Right lobe of liver (tissue), 6 donors: Measurements from ENCODE around the gene HOMER1. TPM values are rescaled to one million over a fixed set of nuclear protein-coding genes. Genes with fewer than 3 reads are reported as not detected.

Experiments
- ATAC-seq, 4 donors: fragments of 200-7000 bp; cut with Tn5 transposase; one replicate each; pipeline ENCODE4 v1.9.1; 2020; ENCODE audit warnings: mild to moderate bottlenecking in 4 of 4, moderate library complexity in 4 of 4
- DNase-seq, 3 donors: peaks; one replicate each; pipeline ENCODE4 v3.0.0-alpha.2; 2020
- H3K27ac ChIP-seq, 3 donors: fragments of 200-600 bp; one replicate each; pipeline ENCODE4 v1.8.0; 2022
- H3K27me3 ChIP-seq, 2 donors: fragments of 200-600 bp; one replicate each; pipeline ENCODE4 v1.8.0; 2022
- H3K36me3 ChIP-seq, 4 donors: fragments of 200-600 bp; sonication (generic) in 1 of 4; one replicate each; pipeline versions ENCODE4 v1.5.1 to v1.8.0; 2017 to 2022; ENCODE audit warnings: control low read depth in 1 of 4
- H3K4me1 ChIP-seq, 4 donors: fragments of 200-600 bp; sonication (generic) in 1 of 4; one replicate each; pipeline versions ENCODE4 v1.5.1 to v1.8.0; 2017 to 2022; ENCODE audit warnings: control low read depth in 1 of 4
- H3K4me3 ChIP-seq, 3 donors: fragments of 200-600 bp; one replicate each; pipeline ENCODE4 v1.8.0; 2022
- H3K9me3 ChIP-seq, 4 donors: fragments of 200-600 bp; sonication (generic) in 1 of 4; one replicate each; pipeline versions ENCODE4 v1.5.1 to v1.8.0; 2017 to 2022; ENCODE audit warnings: control low read depth in 1 of 4
- POLR2A ChIP-seq: fragments of 450-650 bp; IDR thresholded peaks from one replicate; pipeline ENCODE4 v1.6.1; 2017; ENCODE audit warnings: antibody characterized with exemption, mild to moderate bottlenecking
- WGBS: methylation state at CpG from one replicate; pipeline ENCODE4 v1.1.6; 2018; ENCODE audit warnings: low coverage, low lambda C conversion rate; ENCODE audit not compliant: insufficient coverage; ENCODE audit errors: missing lambda C conversion rate; 5-methylcytosine and 5-hydroxymethylcytosine counted together
- intact Hi-C, 2 donors: fragments of 100-400 bp; cut with DNase I; formaldehyde crosslinking; loops; one replicate each; pipeline versions ENCODE4 v1.11.2 to v1.14.1; 2022
- total RNA-seq, 6 experiments: library from RNA; depleted of rRNA in 2 of 6; stranded (reverse); fragments of >200 nt in 2 of 6; fragmentation: NEBNext Ultra II Directional in 3 of 6; extraction: Animal tissue kit (Norgen Biotek cat#: 25700) in 3 of 6; gene quantifications; one replicate each; pipeline versions ENCODE4 v1.1.0 to v1.2.4, GENCODE V29; 2016 to 2023
- TF ChIP-seq, protein P1 (sequence below), 4 donors: fragments of 200-600 bp in 3 of 4; fragments of 450-650 bp in 1 of 4; IDR thresholded peaks; one replicate each; pipeline versions ENCODE4 v1.5.1 to v1.8.0; 2016 to 2022; ENCODE audit warnings: antibody characterized with exemption in 4 of 4, mild to moderate bottlenecking in 2 of 4
- donor health status: DM: no; HTN: yes; CAD: no.
- donor health status: DM: no; HTN: no; CAD: no.
- donor health status: DM: no; HTN: no; CAD: no.
- donor health status: DM: no; HTN: yes; CAD: no.
- donor health status: DM: no; HTN: yes; CAD: no.

The HOMER1 gene
- total RNA-seq, 6 experiments from 2014 or later = 0.26 to 1.7 (median 1.2) TPM

DNA sequence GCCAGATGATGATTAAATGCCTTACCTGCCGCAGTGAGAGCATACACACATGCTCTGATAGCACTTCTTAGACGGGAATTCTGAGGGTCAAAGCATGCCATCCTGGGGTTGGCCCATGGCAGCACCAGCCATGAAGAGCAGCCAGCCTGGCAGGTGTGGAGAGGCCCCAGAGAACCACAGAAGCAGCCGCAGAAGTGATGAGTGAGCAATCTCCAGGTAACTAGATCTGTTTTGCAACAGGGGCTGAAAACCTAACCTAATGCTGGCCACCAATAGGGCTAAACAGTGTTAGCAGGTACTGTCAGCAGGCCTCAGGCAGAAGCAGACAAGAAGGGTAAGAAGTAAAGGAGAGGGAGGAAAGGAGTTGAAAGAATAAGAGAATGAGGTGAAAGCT lies 33.5 kb upstream of the HOMER1 start:
- intact Hi-C loops = no loop called here
- H3K4me1 ChIP-seq = peaks cover 0 to 24% (median 8%) of the 10 kb centered on the region in 4 donors
- no peaks in the 10 kb centered on the region for H3K36me3 ChIP-seq
- DNase-seq = no peak
- H3K4me3 ChIP-seq = no peak overlapping the region
- peak overlapping the region in 2 of 3 donors; percentile 61 to 73 for H3K27ac ChIP-seq
- 73% methylated on average over 3 of the region's 3 CpGs for WGBS
- no peaks in the 10 kb centered on the region for H3K9me3 ChIP-seq
- TF ChIP-seq, protein P1, sequence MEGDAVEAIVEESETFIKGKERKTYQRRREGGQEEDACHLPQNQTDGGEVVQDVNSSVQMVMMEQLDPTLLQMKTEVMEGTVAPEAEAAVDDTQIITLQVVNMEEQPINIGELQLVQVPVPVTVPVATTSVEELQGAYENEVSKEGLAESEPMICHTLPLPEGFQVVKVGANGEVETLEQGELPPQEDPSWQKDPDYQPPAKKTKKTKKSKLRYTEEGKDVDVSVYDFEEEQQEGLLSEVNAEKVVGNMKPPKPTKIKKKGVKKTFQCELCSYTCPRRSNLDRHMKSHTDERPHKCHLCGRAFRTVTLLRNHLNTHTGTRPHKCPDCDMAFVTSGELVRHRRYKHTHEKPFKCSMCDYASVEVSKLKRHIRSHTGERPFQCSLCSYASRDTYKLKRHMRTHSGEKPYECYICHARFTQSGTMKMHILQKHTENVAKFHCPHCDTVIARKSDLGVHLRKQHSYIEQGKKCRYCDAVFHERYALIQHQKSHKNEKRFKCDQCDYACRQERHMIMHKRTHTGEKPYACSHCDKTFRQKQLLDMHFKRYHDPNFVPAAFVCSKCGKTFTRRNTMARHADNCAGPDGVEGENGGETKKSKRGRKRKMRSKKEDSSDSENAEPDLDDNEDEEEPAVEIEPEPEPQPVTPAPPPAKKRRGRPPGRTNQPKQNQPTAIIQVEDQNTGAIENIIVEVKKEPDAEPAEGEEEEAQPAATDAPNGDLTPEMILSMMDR (IDR thresholded peaks at IDR 0.05) = no peak
- no peak for TF ChIP-seq POLR2A
- no peaks in the 10 kb centered on the region for H3K27me3 ChIP-seq
- peak; percentile 30 to 72 (median 57) for ATAC-seq

DNA sequence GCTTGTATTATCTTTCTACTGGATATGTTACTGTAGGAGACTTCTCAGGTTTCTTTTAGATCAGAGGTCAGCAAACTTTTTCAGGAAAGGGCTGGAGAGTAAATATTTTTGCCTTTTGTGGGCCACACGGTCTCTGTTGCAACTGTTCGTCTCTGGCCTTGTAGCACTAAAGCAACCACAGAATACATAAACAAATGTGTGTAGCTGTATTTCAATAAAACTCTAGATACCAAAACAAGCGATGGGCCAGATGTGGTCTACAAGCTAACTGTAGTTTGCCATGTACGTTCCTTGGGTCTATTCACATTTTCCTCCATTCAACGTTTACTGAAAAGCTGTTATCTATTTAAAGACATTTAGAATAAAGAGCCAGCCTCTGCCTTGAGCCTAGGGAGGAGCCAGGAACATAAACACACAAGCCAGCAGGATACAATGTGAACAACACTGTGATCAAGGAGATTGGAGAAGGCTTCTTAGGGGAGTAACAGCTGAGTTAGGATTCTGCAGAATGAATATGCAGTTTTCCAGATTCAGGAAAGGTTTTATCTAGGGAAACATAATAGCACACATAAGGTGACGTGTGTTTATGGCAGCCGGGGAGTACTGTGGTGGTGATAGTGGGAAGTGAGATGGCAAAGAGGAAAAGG lies 33.0 kb upstream of the HOMER1 start:
- peak; percentile 81 to 90 (median 87) for ATAC-seq
- no peaks in the 10 kb centered on the region for H3K36me3 ChIP-seq
- intact Hi-C loops = no loop called here
- no peak overlapping the region for H3K4me3 ChIP-seq
- no peak for DNase-seq
- peaks cover 0 to 24% (median 8%) of the 10 kb centered on the region in 4 donors for H3K4me1 ChIP-seq
- H3K9me3 ChIP-seq = no peaks in the 10 kb centered on the region
- TF ChIP-seq POLR2A = no peak
- TF ChIP-seq, protein P1 (IDR thresholded peaks at IDR 0.05) = no peak
- no peaks in the 10 kb centered on the region for H3K27me3 ChIP-seq
- H3K27ac ChIP-seq = peak overlapping the region in 2 of 3 donors; percentile 61 to 73
- WGBS = 47% methylated on average over 7 of the region's 7 CpGs

DNA sequence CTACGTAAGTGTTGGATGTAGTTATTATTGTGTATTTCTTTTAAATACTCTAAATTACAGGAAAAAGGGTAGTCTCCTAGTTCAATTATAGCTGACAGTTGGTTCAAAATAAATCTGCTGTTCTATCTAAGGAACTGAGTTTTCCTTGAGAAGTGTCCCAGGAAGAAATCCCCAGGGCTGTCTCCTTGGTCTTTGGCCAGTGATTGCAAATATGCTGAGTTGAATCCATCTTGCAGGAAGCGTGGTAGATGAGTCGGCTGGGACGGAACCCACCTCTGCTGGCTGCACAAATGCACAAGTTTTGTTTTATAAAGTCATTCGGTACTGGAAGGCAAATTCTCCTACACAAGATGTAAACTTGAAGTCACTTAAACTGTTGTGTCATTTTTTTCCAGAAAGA lies 30.2 kb upstream of the HOMER1 start:
- intact Hi-C loops = no loop called here
- H3K4me1 ChIP-seq = peaks cover 0 to 24% (median 8%) of the 10 kb centered on the region in 4 donors
- DNase-seq (no peak), ATAC-seq (no peak)
- H3K4me3 ChIP-seq = no peak overlapping the region
- no peaks in the 10 kb centered on the region for H3K27me3 ChIP-seq
- H3K9me3 ChIP-seq = no peaks in the 10 kb centered on the region
- 72% methylated on average over 5 of the region's 5 CpGs for WGBS
- no peak overlapping the region for H3K27ac ChIP-seq
- no peak for TF ChIP-seq POLR2A
- no peaks in the 10 kb centered on the region for H3K36me3 ChIP-seq

DNA sequence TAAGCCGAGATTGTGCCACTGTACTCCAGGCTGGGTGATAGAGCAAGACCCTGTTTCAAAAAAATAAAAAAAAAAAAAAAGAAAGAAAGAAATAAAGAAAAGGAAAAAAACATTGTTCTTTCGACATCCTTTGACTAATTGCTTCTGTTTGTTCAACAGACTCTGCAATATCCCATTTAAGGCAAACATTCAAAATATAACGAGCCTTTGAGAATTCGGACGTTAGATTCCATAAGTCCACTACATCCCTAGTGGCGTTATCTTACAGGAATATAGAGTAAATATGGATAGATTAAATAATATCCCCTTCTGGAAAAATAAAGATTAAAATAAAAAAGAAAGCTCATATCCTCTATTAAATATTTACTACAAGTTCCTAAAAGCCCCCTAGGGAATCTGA lies 27.0 kb upstream of the HOMER1 start:
- Histone ChIP-seq H3K4me1 (peaks cover 0 to 13% (median 0%) of the 10 kb centered on the region in 4 donors), H3K27ac (no peak overlapping the region), H3K27me3 (no peaks in the 10 kb centered on the region), H3K9me3 (no peaks in the 10 kb centered on the region), H3K36me3 (no peaks in the 10 kb centered on the region), H3K4me3 (no peak overlapping the region)
- DNase-seq (no peak), ATAC-seq (no peak)
- TF ChIP-seq, protein P1 (IDR thresholded peaks at IDR 0.05) = no peak
- TF ChIP-seq POLR2A = no peak
- intact Hi-C loops = no loop called here
- 49% methylated on average over 6 of the region's 6 CpGs for WGBS

DNA sequence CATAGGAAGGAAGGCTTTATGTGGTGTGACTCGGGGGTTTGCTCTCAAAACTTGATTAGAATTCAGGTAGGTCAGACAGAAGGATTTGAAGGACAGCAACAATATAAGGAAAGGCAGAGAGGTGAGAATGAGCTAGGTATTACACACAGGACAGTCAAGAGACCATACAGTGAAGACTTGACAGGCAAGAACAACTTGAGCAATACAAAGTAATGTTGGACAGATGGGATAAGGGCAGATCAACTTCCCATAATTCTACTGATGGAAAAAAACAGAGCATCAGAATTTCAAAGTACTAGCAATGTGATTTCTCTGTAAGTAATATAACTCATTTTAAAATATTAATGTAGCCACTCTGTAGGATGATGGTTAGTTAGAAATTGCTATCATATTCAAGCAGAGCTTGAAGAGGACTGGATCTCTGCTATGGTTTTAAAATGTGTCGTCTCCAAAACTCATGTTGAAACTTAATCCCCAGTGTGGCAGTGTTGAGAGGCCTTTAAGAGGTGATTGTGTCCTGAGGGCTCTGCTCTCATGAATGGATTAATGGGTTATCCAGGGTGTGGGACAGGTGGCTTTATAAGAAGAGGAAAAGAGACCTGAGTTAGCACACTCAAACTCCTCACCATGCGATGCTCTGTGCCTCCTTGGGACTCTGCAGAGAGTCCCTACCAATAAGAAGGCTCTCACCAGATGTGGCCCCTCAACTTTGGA lies 22.4 kb upstream of the HOMER1 start:
- no peak for DNase-seq
- TF ChIP-seq, protein P1 (IDR thresholded peaks at IDR 0.05) = no peak
- TF ChIP-seq POLR2A = no peak
- Histone ChIP-seq H3K27ac (no peak overlapping the region), H3K36me3 (no peaks in the 10 kb centered on the region), H3K27me3 (no peaks in the 10 kb centered on the region), H3K4me1 (peaks cover 0 to 13% (median 0%) of the 10 kb centered on the region in 4 donors), H3K4me3 (no peak overlapping the region), H3K9me3 (no peaks in the 10 kb centered on the region)
- peak in 3 of 4 donors; percentile 23 to 31 (median 25) for ATAC-seq
- 90% methylated on average over 3 of the region's 3 CpGs for WGBS
- intact Hi-C loops = no loop called here
